Prostate gland (tissue), 2 donors: ENCODE results near the gene ACACA. TPM values are rescaled to one million over a fixed set of nuclear protein-coding genes. Genes with fewer than 3 reads are reported as not detected.

Experiments
- DNase-seq: peaks from one replicate; pipeline ENCODE4 v3.0.0-alpha.2; 2019; ENCODE audit warnings: low spot score
- H3K27ac ChIP-seq, 2 donors: fragments of 200-600 bp; sonication (generic); 2 replicates each; pipeline ENCODE4 v1.5.1; 2017 to 2019
- H3K27me3 ChIP-seq: fragments of 200-600 bp; sonication (generic); replicated peaks from 2 replicates; pipeline ENCODE4 v1.5.1; 2019; ENCODE audit not compliant: insufficient read depth
- H3K36me3 ChIP-seq, 2 donors: fragments of 200-600 bp; sonication (generic); 1 replicate in 1 of 2; 2 replicates in 1 of 2; pipeline versions ENCODE4 v1.5.1 to v1.8.1; 2017 to 2019
- H3K4me1 ChIP-seq: fragments of 200-600 bp; sonication (generic); replicated peaks from 2 replicates; pipeline ENCODE4 v1.5.1; 2019
- H3K4me3 ChIP-seq, 2 donors: fragments of 200-600 bp; sonication (generic); 2 replicates each; pipeline ENCODE4 v1.5.1; 2017 to 2019
- H3K9me3 ChIP-seq: fragments of 200-600 bp; sonication (generic); 2 replicates; pipeline ENCODE4 v1.5.1; 2017
- POLR2A ChIP-seq: fragments of 450-650 bp; IDR thresholded peaks from one replicate; pipeline ENCODE4 v1.6.1; 2016; ENCODE audit warnings: antibody characterized with exemption, mild to moderate bottlenecking
- POLR2AphosphoS5 ChIP-seq: sonication (generic); formaldehyde crosslinking; IDR thresholded peaks from one replicate; pipeline ENCODE4 v1.6.1; 2017; ENCODE audit warnings: antibody characterized with exemption
- WGBS: methylation state at CpG from one replicate; pipeline ENCODE4 v1.1.5; 2018; 5-methylcytosine and 5-hydroxymethylcytosine counted together
- intact Hi-C: fragments of 100-400 bp; cut with DNase I; formaldehyde crosslinking; loops from one replicate; pipeline ENCODE4 v1.14.2; 2022
- total RNA-seq, 2 donors: library from RNA; depleted of rRNA; stranded (reverse); fragments of >200 nt; gene quantifications; one replicate each; pipeline ENCODE4 v1.1.0, GENCODE V29; 2016
- TF ChIP-seq, protein P1 (sequence below), 4 experiments: fragments of 200-600 bp in 2 of 4; fragments of 450-650 bp in 2 of 4; sonication (generic) in 2 of 4; IDR thresholded peaks; 1 replicate in 3 of 4; 2 replicates in 1 of 4; pipeline ENCODE4 v1.5.1; 2016 to 2019; ENCODE audit warnings: antibody characterized with exemption in 4 of 4, mild to moderate bottlenecking in 2 of 4, moderate library complexity in 2 of 4

The ACACA gene
- total RNA-seq, 2 donors from 2014 or later, result 54.2 to 71.3 TPM

DNA sequence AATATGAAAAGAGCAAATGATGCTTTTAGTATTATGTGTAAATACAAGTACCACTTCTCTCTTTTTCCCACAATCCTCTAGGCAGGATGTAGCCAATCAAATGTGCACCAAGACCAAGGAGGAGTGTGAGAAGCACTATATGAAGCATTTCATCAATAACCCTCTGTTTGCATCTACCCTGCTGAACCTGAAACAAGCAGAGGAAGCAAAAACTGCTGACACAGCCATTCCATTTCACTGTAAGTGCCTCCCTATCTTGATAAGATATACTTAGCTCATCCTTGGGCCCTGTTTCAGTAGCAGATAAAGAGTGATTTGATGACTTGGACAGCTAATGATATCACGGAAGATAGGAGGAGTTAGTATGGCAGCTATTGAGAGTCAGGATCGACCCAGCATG is 33.8 kb upstream of the ACACA start:
- 100% methylated on average over 2 of the region's 2 CpGs for WGBS
- intact Hi-C loops, result no loop called here
- Histone ChIP-seq H3K9me3 (no peaks in the 10 kb centered on the region), H3K4me3 (no peak overlapping the region), H3K27me3 (no peaks in the 10 kb centered on the region), H3K27ac (no peak overlapping the region), H3K36me3 (no peaks in the 10 kb centered on the region), H3K4me1 (no peaks in the 10 kb centered on the region)
- no peak for DNase-seq
- TF ChIP-seq, protein P1, sequence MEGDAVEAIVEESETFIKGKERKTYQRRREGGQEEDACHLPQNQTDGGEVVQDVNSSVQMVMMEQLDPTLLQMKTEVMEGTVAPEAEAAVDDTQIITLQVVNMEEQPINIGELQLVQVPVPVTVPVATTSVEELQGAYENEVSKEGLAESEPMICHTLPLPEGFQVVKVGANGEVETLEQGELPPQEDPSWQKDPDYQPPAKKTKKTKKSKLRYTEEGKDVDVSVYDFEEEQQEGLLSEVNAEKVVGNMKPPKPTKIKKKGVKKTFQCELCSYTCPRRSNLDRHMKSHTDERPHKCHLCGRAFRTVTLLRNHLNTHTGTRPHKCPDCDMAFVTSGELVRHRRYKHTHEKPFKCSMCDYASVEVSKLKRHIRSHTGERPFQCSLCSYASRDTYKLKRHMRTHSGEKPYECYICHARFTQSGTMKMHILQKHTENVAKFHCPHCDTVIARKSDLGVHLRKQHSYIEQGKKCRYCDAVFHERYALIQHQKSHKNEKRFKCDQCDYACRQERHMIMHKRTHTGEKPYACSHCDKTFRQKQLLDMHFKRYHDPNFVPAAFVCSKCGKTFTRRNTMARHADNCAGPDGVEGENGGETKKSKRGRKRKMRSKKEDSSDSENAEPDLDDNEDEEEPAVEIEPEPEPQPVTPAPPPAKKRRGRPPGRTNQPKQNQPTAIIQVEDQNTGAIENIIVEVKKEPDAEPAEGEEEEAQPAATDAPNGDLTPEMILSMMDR (IDR thresholded peaks at IDR 0.05), result no peak
- TF ChIP-seq POLR2AphosphoS5 (no peak), POLR2A (no peak)

DNA sequence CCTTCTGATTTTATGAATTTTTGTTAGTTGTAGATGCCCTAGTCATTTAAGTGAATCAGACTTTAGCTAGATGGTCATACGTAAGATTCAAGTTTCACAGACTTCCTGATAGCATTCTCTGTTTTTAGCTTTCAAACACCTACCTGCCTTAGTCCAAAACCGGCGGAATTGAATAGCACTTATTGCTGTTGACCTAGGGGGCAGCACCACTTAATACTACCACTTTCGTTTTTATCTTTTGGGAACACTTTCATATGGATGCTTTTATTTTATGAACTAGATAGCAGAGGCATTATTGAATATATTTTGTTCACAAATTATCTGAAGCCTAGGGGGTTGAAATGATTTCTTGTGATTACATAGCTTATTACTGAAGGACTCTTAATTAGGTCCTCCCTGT is 31.5 kb upstream of the ACACA start:
- TF ChIP-seq, protein P1 (IDR thresholded peaks at IDR 0.05), result no peak
- no peak for TF ChIP-seq POLR2AphosphoS5
- H3K4me3 ChIP-seq, result no peak overlapping the region
- no peaks in the 10 kb centered on the region for H3K36me3 ChIP-seq
- no peak overlapping the region for H3K27ac ChIP-seq
- DNase-seq, result no peak
- WGBS, result 83% methylated on average over 4 of the region's 4 CpGs
- intact Hi-C loops, result no loop called here
- no peaks in the 10 kb centered on the region for H3K4me1 ChIP-seq
- H3K27me3 ChIP-seq, result no peaks in the 10 kb centered on the region
- no peaks in the 10 kb centered on the region for H3K9me3 ChIP-seq

DNA sequence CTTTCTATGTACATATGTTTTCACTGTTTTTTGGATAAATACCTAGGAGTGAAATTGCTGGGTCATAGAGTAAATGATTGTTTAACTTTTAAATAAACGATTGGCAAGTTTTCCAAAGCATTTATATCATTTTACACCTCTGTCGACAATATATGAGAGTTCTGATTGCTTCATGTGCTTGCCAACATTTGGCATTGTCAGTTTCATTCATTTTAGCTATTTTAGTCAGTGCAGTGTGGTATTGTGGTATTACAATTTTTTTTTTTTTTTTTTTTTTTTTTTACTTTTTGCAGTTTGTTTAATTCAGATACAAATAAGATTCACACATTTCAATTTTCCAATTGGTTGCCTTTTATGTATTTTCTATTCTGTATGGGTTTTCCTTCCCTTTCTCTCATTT is 26.0 kb upstream of the ACACA start:
- Histone ChIP-seq H3K36me3 (no peaks in the 10 kb centered on the region), H3K27me3 (no peaks in the 10 kb centered on the region), H3K4me3 (no peak overlapping the region), H3K27ac (no peak overlapping the region), H3K9me3 (no peaks in the 10 kb centered on the region), H3K4me1 (no peaks in the 10 kb centered on the region)
- intact Hi-C loops, result no loop called here
- WGBS, result 91% methylated on average over 2 of the region's 2 CpGs
- DNase-seq, result no peak
- TF ChIP-seq, protein P1 (IDR thresholded peaks at IDR 0.05), result no peak
- TF ChIP-seq POLR2A, result no peak
- no peak for TF ChIP-seq POLR2AphosphoS5

DNA sequence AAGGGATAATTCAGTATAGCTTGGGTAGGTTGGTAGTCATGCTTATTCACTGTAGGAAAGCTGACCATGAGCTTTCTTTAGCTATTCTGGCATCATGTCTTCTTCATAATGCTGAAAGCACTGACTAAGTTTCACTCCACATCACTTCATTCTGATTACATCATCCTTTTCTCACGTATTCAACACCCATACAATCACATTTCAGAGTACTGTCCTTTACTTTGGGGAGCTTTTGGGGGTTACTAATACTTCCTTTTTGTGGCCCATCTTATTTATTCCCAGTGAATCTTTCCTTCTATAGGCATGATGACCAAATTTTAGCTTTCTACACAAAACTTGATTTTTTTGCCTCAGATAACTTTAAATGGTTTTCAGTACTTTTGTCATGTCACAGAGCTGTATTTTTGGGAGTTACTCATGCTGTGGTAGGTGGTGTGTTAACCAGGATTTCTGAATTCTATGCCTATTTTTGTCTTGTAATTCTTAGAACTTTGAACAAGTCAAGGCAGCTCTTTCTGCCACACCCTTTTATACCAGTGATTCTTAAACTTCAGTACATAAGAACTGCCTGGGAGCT is 23.5 kb upstream of the ACACA start:
- Histone ChIP-seq H3K4me1 (no peaks in the 10 kb centered on the region), H3K36me3 (no peaks in the 10 kb centered on the region), H3K9me3 (no peaks in the 10 kb centered on the region), H3K27me3 (no peaks in the 10 kb centered on the region), H3K27ac (no peak overlapping the region), H3K4me3 (no peak overlapping the region)
- intact Hi-C loops, result no loop called here
- WGBS, result 39% methylated on average over 1 of the region's 1 CpG
- TF ChIP-seq, protein P1 (IDR thresholded peaks at IDR 0.05), result no peak
- TF ChIP-seq POLR2A, result no peak
- no peak for TF ChIP-seq POLR2AphosphoS5
- DNase-seq, result no peak

- Histone ChIP-seq H3K9me3 (no peaks in the 10 kb centered on the region), H3K36me3 (no peaks in the 10 kb centered on the region), H3K4me1 (no peaks in the 10 kb centered on the region), H3K27me3 (no peaks in the 10 kb centered on the region), H3K27ac (no peak overlapping the region), H3K4me3 (no peak overlapping the region)
- 95% methylated on average over 1 of the region's 1 CpG for WGBS
- DNase-seq, result no peak
- TF ChIP-seq POLR2A, result no peak
- TF ChIP-seq, protein P1 (IDR thresholded peaks at IDR 0.05), result no peak
- intact Hi-C loops, result no loop called here
These were observed 22.8 kb upstream of the ACACA start for GRCh38 chr17:37429453-37429852.
